DMS153 treated with DMSO at 0.1 percent for 48 hours (cell line): ENCODE results near the gene MSLN.

Experiments used
- DNase-seq: peaks from one replicate; lab custom pipeline; 2025; ENCODE audit not compliant: unreplicated experiment; lab: John Stamatoyannopoulos, UW

MSLN gene

DNA sequence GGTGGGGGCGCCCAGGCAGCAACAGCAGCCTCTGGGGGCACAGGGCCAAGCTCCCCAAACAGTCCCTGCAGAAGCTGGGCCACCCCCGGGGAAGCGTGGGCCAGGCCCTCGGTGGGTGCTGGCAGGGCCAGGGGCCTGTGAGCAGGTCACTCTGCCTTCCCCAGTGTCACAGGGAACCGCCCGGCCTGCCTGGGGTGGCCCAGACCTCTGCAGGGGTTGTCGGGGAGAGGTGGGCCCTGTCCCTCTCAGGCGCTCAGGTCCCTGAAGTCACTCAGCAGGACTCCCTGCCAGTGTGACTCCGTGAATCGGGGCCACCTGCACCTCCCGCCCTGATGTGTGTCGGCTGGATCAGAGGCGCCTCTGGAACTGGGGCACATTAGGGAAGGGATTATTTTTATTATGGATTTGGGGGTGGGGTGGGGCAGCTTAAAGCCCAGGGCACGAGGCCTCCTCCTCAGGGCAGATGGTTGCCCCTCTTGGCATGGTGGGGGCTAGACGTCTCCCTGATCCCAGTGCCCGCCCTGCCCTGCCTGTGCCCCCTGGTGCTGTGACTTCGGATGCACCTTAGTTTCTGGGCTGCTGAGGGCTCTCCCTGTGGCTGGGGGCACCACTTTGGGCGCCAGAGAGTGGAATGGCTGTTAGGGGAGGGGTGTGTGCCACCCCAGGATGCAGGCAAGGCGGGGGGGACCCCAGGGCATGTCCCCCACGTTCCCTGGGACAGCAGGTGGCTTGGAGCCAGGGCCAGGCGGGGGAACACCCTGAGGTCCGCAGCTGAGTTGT lies 41.2 kb downstream of the MSLN start:
- no peak for DNase-seq

DNA sequence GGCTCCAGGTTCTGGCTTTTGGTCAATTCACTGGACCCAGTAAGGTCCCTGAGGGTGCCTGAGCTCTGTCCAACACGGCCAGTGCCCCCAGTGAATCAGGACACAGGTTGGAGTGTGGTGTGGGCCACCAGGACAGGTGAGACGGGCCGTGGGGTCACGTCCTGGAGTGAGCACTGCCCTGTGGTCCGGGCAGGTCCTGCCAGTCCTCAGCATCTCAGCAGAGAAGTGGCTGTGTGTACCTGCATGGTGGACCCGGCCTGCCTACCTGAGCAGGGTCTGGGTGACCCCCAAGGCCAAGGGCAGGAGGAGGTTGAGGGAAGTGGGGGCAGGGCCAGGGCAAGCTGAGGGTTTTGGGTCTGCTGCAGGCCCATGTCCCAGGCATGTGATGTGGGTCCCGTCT lies 41.9 kb downstream of the MSLN start:
- DNase-seq = no peak

DNA sequence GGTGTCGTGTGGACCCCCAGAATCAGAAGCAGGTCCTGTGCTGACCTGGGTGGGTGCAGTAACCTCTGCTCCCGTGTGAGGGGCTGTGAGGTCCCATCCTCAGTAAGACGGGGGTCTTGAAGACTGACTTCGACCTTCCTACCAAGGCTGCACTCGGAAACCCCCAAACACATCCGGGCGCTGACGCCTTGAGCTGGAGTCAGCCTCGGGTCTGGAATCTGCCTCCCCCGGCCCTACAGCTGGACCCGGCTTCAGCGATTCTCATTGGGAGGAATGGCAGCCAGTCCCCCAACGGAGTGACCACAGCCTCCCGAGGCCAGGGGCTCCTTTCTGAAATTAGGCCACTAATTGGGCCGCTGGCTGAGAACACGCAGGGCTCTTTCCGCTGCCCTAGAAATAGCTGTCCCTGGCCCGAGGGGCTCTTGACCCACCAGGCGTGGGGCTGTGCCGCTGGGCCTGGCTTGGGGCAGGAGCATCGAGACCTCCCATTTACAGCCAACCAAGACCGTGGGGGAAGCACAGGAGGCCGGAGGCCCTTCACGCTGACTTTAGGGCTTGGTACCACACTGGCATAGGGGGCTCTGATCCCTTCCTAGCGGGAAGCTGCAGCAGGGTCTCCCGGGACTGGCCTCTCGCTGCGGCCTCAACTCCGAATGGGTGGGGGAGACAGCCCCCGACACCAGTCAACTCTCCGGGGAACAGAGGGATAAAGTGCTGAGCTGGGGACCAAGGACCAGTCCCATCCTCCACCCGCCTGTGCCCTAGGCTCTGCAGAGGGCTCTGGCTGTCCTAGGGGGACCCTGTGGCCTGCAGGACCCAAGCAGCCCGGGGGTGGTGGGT lies 42.6 kb downstream of the MSLN start:
- DNase-seq = no peak

DNA sequence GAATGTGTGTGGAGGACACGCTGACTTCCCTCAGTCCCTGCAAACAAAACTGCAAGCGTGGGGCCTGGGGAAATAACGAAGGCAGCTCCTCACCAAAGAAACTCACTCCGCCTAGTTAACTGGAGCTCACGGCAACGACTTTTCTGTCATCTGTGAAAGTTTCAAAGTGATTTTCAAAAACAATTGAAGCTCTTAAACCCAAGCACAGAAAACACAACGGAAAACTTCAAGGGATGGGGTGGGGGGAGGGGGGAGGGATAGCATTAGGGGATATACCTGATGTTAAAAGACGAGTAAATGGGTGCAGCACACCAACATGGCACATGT lies 43.2 kb downstream of the MSLN start:
- no peak for DNase-seq

DNA sequence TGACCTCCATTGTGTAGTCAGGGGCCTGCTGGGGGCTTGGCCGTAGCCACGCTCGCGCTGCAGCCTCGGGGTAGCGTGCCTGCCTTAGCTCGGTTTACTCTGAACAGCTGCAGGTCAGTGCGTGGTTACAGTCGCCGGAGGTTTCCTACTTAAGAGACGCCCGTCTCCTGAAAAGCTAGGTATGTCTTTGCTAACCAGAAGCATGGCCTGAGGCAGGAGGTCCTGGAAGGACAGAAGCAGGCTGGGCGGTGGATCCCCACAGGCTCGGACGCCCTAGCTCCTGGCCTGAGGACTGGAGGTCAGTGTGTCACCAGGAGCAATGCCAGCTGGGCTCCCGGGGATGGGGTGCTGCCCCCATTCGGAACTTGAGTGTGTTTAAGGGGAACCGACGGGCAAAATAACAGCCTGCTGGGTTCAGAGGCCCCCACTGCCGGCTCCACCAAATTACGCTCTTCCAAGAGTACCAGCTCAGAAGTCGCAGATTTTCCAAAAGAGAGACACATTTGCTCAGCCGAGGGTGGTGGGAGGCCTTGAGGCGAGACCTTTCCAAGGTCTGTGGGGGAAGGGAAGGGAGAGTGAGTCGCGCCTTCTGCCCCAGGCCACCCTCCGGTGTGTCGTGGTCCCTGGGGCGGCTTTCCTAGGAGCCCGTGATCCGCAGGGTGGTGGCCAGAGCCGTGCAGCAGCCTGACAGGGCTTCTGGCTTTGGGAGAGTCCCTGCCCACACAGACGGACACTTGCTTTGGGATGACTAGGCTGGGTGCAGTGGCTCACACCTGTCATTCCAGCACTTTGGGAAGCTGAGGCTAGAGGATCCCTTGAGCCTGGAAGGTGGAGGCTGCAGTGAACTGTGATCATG lies 43.9 kb downstream of the MSLN start:
- no peak for DNase-seq

DNA sequence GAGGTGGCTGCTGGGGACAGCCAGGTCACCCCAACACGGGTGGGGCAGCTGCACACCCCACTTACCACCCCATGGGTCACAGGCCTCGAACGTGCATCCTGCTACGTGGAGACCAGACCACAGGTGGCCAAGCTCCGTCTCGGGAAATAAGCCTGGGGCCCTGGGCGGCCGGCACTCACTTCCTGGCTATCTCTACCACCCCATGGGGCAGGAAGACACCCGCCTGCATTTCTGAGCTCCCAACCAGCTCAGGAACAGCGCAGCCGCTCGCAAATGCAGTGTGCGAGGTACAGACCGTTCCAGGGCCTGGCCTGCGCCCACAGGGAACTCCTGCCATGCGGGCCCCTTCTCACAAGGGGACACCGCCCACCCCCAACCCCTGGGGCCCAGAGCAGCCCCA lies 44.9 kb downstream of the MSLN start:
- no peak for DNase-seq

DNA sequence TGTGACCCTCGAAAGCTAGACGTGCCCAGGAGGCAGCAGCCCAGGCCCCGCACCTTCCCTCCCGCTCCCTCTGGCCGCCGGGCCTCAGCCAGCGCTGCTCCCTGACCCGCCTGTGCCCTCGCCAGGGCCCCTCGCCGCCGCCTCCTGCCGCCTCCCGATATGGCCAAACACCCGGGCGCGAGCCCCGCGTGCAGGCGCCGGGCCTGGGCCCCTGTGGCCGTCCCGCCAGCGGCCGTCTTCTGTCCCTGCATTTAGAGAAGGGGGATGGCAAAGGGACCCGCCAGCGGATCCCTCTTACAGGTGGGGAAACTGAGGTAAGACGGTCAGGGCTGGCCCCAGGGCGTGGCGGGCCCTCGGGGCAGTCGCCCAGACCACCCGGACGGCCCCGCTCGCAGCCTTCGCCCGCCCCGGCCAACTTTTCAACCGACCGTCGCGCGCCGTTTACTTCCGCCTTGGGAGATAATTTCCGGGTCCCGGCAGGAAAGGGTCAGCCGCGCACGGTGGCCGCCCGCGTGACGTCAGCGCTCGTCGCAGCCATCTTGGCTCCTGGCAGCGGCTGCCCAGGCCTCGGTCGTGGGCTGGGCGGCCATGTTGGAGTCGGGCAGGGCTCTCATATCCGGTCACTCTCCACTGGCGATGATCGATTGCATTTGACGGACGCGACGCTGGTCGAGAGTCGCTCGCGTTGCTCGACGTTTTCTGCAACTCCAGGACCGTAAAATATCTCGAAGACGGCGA lies 47.0 kb downstream of the MSLN start:
- DNase-seq = peak; percentile 54

DNA sequence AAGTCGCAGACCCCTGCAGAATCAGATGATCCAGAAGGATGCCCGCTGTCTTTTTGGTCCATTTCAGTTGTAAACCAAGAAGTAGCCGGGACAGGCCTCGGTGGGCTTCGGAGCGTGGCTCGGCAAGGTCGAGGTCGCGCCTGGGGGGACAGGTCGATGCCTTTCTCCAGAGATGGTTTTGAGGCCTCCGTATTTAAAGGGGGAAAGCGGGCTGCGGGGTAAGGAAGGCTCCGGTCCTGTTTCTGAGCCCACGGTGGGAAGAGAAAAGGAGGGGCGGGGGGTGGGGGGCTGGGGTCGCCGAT lies 47.5 kb downstream of the MSLN start:
- no peak for DNase-seq

DNA sequence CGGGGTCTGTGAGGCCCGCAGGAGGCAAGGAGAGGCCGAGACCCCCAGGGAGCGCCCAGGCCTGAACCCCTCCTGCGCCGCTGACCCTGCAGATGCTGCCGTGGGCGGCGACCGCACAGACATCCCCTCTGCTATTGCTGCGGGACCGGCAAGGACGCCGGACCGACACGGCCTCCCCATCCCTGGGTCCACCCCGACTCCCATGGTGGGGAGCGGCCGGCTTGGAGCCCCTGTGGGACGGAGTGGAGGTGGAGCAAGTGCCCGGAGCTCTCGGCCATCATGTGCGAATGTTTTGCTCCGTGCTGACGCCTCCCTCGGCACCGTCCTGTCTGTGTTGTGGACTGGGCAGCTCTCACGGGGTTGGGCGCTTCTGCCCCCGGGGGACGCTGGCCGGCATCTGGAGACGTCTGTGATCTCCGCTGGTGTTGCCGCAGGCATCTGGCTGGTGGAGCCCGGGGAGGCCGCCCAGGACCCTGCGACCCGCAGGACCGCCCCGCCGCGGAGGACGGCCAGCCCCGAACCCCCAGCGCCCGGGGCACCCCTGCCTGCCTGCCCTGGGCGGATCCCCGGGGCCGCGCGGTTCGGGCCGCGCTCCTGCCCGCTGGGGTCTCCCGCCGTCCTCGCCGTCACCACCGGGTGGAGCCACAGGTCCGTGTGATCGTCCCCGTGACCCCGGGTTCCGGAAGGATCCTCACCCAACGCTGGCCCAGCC lies 52.8 kb downstream of the MSLN start:
- no peak for DNase-seq

DNA sequence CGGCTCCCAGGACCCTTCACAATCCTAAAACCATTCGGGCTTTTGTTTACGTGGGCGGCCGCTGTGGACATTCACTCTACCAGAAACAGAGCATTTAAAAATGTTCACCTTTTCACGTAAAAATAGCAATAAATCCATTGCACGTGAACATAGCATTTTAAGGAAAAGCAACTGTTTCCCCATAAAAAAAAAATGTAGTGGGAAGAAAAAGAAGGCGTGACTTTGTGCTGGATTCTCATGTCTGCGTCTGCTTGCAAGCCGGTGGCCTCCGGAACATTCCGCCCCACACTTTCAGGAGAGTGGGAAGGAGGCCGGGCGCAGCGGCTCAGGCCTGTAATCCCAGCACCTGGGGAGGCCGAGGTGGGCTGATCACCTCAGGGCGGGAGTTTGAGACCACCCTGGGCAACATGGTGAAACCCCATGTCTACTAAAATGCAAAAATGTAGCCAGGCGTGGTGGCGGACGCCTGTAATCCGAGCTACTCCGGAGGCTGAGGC lies 53.4 kb downstream of the MSLN start:
- DNase-seq = no peak

DNA sequence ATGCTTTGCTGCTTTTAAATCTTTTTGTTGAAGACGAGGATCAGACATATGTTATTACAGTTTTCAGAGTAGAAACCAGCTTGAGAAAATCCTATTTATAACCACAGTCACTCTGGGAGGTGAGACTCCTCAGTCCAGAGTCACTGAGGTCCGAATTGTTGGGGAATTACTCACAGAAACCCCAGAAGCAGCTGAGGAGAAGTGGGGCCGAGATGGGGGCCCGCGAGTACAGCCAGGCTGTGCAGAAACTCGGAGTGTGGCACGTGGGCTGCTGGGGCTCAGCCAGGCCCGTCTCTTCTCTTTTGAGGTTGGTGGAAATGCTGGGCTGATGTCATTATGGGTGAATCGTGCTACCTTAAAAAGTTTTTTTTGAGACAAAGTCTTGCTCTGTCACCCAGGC lies 54.4 kb downstream of the MSLN start:
- no peak for DNase-seq

DNA sequence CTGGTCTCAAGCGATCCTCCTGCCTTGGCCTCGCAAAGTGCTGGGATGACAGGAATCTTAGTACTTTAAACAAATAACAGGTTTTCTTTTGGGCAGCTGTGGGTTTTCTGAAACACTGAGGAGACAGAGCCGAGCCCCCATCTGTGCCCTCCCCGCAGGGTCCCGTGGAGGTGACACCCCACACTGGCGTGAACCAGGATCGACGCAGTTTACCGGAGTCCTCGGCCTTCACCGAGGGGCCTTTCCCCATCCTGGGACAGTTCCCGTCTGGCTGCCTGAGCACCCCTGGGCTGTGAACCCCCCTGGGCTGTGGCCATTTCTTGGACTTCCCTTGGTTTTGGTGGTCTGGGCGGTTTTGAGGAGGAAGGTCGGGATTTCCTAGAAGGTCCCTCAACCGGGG lies 55.3 kb downstream of the MSLN start:
- DNase-seq = no peak

DNA sequence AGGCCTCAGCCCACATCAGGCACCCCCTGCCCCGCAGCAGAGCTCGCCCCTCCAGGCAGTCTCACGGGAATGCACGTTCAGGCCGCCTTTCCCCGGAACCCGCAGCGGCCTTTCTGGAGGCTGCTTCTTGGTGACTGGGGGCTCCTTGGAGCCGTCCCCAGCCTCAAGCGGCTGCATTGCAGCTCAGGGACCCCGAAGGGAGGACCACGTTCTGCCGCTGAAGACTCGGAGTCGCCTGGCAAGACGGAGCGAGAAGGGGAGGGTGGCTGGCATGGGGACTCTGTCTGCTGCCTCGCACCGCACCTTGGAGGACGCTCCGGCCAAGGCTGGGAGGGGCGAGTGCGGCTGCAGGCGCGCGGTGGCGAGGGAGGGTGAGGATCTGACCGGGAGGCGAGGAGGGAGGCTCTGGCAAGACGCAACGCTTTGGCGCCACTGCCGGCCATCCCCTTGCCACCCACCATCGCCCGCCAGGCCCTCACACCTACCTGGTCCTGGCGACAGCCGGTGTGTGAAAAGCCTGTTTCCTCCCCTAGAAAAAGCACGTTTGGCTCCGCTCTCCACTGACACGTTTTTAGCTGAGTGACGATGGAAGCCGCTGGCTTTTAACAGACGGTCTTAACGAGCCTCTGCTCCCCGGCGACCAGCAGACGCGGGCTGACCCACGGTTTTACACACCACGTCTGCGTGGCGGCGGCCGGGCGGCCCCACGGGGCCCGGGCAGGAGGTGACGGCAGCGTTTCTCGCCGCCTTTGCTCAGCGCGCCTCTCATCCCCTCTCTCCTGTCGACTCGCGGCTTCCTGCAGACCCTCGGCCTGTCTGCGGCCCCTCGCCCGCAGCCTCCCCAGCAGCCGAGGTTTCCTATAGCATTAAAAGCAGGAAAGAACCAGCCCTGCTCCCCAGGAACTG lies 56.7 kb downstream of the MSLN start:
- no peak for DNase-seq

DNA sequence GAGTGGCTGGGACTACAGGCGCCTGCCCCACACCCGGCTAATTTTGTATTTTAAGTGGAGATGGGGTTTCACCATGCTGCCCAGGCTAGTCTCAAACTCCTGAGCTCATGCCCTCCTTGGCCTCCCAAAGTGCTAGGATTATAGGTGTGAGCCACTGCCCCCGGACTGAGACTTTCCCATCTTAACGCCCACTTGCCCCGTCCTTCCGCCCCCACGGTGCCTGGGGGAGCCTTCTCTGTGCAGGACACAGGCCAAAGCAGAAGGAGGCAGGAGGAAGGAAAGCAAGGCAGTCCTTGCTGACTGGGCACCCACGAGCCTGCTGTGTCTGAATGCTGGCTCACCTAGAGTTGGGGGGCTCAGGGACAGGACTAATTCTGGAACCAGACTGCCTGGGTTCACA lies 57.6 kb downstream of the MSLN start:
- DNase-seq = no peak
